ENCODE measurements around the gene TMEM108.

Gene TMEM108

DNA sequence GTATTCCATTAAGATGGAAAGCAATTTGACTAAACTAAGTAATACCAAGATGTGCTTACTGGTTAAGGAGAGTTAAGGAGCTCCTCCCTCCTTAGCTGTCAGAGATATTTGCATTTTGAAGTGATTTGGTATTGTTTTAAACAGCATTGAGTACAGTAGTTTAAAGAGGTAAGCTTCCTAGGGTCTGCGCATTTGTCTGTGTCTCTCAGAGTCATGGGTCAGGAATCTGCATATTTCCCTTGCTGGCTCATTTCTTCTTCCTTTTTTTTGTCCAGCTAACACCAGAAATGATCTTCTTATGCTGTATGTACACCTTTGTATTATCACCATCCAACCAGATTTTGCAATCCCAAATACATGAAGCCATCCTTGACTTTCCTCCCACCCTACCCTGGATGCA is 198.7 kb downstream of the TMEM108 start:
- DNase-seq (ENCODE audit: low spot score) = no peak

GRCh38 chr3:133237380-133237779 is 199.2 kb downstream of the TMEM108 start:
- no peak for DNase-seq (ENCODE audit: low spot score)

- no peak for DNase-seq (ENCODE audit: low spot score)
Observed at GRCh38 chr3:133238015-133238414, 199.8 kb downstream of the TMEM108 start.

- DNase-seq (ENCODE audit: low spot score) = no peak
Observed at GRCh38 chr3:133246119-133246518, 207.9 kb downstream of the TMEM108 start.

DNA sequence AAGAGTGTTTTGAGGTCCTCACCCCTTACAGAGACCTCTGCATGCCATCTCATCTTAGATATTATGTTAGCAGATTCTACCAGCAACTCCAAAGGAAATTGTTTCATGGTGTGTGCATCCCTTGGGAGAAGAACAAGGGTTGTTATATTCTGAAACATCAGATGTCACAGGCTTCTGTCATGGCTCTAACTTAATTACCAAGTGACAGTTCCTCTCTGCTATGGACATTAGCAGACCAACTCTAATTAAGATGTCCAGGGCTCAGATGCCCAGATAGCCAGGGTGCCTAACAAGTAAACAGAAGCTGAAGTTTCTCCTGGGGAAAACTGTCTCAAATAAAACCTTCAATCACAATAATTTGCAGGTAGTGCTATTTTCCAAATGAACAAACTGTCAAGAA is 208.6 kb downstream of the TMEM108 start:
- no peak for DNase-seq (ENCODE audit: low spot score)

GRCh38 chr3:133248389-133248788 is 210.2 kb downstream of the TMEM108 start:
- DNase-seq (ENCODE audit: low spot score) = no peak

GRCh38 chr3:133249490-133249889 is 211.3 kb downstream of the TMEM108 start:
- no peak for DNase-seq (ENCODE audit: low spot score)

- DNase-seq (ENCODE audit: low spot score) = no peak
Observed at GRCh38 chr3:133254151-133254550, 216.0 kb downstream of the TMEM108 start.

DNA sequence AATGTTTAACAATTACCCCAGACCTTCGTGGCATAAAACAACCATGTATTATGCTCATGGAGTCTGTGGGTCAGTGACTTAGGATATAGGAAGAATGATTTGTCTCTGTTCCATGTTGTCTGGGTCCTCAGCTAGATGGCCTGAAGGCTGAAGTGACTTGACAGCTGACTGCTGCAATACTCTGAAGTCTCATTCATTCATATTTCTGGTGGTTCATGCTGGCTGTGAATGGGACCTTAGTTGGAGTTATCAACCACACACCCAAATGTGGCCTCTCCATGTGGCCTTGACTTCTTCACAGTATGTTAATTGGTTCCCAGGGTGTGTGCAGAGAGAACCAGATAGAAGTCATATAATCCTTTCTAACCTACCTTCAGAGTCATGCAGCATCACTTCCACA is 216.5 kb downstream of the TMEM108 start:
- DNase-seq (ENCODE audit: low spot score) = no peak

- DNase-seq (ENCODE audit: low spot score) = no peak
Observed at GRCh38 chr3:133256787-133257483, 218.7 kb downstream of the TMEM108 start.

- no peak for DNase-seq (ENCODE audit: low spot score)
Observed at GRCh38 chr3:133258358-133258757, 220.2 kb downstream of the TMEM108 start.

DNA sequence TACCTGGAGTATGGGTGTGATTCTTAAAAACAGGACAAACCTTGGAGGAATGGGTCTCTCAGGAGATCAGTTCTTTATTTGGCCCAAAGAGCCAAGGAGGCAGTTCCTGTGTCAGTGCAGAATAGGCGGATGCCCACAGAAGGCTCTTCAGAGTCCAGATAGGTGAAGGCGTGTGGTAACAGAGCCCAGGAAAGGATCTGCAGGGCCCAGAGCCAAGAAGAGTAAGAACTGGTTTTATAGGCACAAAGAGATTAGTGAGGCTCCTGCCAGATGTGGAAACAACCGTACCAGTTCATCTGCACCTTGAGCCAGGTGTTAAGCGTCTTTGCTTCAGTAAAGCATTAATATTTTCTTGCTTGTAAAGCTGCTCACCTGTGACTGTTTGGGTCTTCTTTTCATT is 221.6 kb downstream of the TMEM108 start:
- no peak for DNase-seq (ENCODE audit: low spot score)

- no peak for DNase-seq (ENCODE audit: low spot score)
Observed at GRCh38 chr3:133262333-133262732, 224.1 kb downstream of the TMEM108 start.

DNA sequence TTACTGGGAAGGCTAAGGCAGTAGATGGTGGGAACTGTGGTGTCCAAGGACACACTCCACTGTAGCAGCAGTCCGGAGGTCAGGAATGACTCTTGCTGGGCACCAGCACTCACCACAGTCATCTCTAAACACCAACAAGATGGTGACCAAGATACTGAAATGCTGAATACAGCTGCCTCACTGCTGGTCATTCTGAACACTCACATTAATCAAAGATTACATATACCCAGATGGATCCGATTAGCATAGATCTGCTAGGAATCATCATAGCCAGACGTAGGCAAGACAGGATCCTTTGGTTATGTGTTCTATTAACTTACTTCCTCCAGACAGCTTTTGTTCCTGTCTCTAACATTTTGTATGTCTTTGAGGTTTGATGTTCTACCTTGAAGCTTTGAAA is 226.7 kb downstream of the TMEM108 start:
- no peak for DNase-seq (ENCODE audit: low spot score)

DNA sequence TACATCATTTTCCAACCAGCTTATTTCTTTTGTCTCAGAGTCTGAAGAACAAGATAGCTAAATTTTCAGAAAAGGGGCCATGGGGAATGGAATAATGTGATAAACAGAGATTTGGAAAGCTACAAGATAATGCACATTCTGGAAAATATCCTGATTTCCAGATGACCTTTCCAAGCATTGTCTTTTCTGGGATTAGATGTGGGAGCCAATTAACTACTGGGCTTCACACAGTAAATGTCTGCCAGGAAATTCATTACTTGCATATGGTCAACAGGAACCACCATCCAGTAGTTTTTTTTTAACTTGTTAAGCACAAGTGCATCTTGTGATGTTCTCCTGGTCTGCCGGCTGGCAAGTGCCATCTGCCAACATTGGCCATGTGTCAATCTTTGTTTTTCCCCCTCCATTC is 230.5 kb downstream of the TMEM108 start:
- DNase-seq (ENCODE audit: low spot score) = no peak

DNA sequence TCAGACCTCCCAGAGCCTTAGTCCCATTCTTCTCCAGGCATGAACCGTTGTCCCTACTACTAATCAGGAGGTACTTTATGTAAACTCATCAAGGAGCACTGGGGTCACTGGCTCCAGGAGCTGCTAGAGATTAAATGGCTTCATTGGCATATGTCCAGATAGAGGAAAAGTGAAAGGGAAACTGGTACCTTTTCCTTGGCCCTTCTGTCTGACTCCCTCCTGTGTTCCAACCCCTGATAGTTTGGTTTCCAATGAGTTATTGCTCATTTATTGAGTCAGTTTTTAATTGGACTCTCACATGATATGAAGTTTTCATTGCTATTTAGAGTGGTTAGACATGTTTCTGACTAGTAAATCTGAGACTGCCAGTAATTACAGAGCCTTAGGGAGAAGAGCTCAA is 231.2 kb downstream of the TMEM108 start:
- DNase-seq (ENCODE audit: low spot score) = no peak

GRCh38 chr3:133270631-133271030 is 232.4 kb downstream of the TMEM108 start:
- no peak for DNase-seq (ENCODE audit: low spot score)

- DNase-seq (ENCODE audit: low spot score) = no peak
Observed at GRCh38 chr3:133271042-133271441, 232.9 kb downstream of the TMEM108 start.

- no peak for DNase-seq (ENCODE audit: low spot score)
Observed at GRCh38 chr3:133271539-133271938, 233.3 kb downstream of the TMEM108 start.

- no peak for DNase-seq (ENCODE audit: low spot score)
Observed at GRCh38 chr3:133273346-133273745, 235.2 kb downstream of the TMEM108 start.

DNA sequence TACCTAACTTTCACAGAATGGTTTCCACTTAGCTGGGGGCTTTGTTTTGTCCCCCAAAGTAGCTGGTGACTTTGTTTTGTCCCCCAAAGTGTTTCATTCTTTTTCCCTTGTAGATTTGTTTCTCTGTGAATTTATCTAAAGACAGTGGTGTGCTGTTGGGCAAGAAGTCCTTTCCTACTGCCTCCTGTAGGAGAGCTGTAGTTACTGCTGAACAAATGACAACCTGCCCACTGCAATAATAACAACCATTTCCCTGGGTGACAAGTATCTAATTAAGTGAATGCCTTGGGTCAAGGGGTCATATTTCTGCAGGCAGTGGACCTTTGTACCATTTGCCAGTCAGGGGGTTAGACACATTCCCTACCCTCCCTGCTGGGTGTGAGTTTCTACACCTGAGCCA is 236.3 kb downstream of the TMEM108 start:
- no peak for DNase-seq (ENCODE audit: low spot score)

- no peak for DNase-seq (ENCODE audit: low spot score)
Observed at GRCh38 chr3:133276594-133276993, 238.4 kb downstream of the TMEM108 start.

- DNase-seq (ENCODE audit: low spot score) = no peak
Observed at GRCh38 chr3:133277813-133278212, 239.6 kb downstream of the TMEM108 start.

DNA sequence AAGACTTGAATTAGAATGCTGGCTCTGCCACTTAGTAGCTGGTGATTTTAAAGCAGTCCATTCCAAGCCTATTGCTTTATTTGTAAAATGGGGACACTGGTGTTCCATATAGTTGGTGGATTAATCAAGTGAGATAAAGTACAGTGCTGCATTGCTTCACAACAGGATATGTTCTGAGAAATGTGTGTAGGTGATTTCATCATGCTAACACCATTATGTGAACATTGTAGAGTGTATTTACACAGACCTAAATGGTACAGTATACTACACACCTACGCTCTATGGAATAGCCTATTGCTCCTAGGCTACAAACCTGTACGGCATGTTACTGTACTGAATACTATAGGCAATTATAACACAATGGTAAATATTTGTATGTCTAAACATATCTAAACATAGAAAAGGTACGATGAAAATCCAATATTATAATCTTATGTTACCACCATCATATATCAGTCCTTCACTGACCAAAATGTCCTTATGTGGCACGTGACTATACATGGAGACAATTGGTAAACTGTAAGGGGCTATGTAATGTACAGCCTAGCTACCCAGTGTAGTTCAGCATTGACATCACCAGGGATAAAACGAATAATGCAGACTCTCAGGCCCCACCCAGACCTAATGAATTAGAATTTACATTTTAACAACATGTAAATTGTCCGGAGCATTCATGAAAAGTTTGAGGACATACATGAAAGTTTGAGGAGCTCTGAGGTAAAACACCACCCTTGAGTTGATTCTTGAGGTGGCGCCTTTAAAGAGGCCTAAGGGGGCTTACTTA is 240.3 kb downstream of the TMEM108 start:
- DNase-seq (ENCODE audit: low spot score) = no peak

Data from hematopoietic multipotent progenitor cell treated with erythropoietin and hydrocortisone succinate and interleukin-3 and kit ligand, for 17 days (in vitro differentiated cells).